ENCODE measurements around the gene MAGIX.

DNA sequence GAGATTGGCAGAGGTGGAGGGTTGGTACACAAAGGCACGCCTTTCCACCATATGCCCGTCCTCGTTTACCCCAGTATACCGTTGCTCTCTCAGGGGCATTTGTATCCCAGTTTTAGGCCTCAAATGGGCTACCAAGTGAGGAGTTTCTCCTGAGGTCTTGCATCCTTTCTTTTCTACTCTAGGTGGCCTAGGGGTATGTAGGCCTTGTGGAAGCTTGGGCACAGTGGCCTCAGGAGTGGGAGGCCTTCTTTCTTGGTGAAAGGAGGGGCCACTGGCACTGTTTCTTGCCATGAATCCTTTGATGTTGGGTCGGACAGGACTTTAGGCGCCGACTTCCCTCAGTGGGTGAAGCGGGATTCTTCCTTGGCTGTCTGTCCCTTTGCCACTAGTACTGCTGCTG is 15.3 kb upstream of the MAGIX start:
- TF ChIP-seq, protein P1, sequence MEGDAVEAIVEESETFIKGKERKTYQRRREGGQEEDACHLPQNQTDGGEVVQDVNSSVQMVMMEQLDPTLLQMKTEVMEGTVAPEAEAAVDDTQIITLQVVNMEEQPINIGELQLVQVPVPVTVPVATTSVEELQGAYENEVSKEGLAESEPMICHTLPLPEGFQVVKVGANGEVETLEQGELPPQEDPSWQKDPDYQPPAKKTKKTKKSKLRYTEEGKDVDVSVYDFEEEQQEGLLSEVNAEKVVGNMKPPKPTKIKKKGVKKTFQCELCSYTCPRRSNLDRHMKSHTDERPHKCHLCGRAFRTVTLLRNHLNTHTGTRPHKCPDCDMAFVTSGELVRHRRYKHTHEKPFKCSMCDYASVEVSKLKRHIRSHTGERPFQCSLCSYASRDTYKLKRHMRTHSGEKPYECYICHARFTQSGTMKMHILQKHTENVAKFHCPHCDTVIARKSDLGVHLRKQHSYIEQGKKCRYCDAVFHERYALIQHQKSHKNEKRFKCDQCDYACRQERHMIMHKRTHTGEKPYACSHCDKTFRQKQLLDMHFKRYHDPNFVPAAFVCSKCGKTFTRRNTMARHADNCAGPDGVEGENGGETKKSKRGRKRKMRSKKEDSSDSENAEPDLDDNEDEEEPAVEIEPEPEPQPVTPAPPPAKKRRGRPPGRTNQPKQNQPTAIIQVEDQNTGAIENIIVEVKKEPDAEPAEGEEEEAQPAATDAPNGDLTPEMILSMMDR (IDR thresholded peaks at IDR 0.05; ENCODE audit: poor library complexity), result no peak
- no peak for TF ChIP-seq EZH2phosphoT487 (IDR thresholded peaks at IDR 0.05; ENCODE audit: low read depth, severe bottlenecking, unreplicated experiment)

Measured in hepatocyte (in vitro differentiated cells).